ENCODE results near the gene MRGPRF.

Gene MRGPRF

GRCh38 chr11:69018924-69019323 lies 5.9 kb upstream of the MRGPRF start:
- no peak for DNase-seq

- no peak for DNase-seq
These were observed 4.9 kb upstream of the MRGPRF start for GRCh38 chr11:69017951-69018350.

- DNase-seq, result no peak
These were observed 2.0 kb upstream of the MRGPRF start for GRCh38 chr11:69014898-69015549.

- DNase-seq, result no peak
These were observed 1.2 kb upstream of the MRGPRF start for GRCh38 chr11:69014084-69014851.

- DNase-seq, result no peak
These were observed 696 bp downstream of the MRGPRF start for GRCh38 chr11:69012092-69013008.

GRCh38 chr11:69011624-69012091 lies 1.4 kb downstream of the MRGPRF start:
- DNase-seq, result no peak

- DNase-seq, result no peak
These were observed 2.0 kb downstream of the MRGPRF start for GRCh38 chr11:69010964-69011623.

- DNase-seq, result no peak
These were observed 2.6 kb downstream of the MRGPRF start for GRCh38 chr11:69010361-69010891.

GRCh38 chr11:69009441-69010211 lies 3.4 kb downstream of the MRGPRF start:
- no peak for DNase-seq

GRCh38 chr11:69008737-69009440 lies 4.2 kb downstream of the MRGPRF start:
- no peak for DNase-seq

GRCh38 chr11:69007975-69008381 lies 5.1 kb downstream of the MRGPRF start:
- DNase-seq, result peak; percentile 90

GRCh38 chr11:69006816-69007215 lies 6.2 kb downstream of the MRGPRF start:
- DNase-seq, result no peak

GRCh38 chr11:69005631-69006368 lies 7.2 kb downstream of the MRGPRF start:
- no peak for DNase-seq

- no peak for DNase-seq
These were observed 7.8 kb downstream of the MRGPRF start for GRCh38 chr11:69005183-69005630.

- DNase-seq, result no peak
These were observed 8.4 kb downstream of the MRGPRF start for GRCh38 chr11:69004411-69005182.

GRCh38 chr11:69003866-69004367 lies 9.1 kb downstream of the MRGPRF start:
- no peak for DNase-seq

- DNase-seq, result no peak
These were observed 9.7 kb downstream of the MRGPRF start for GRCh38 chr11:69003301-69003865.

- DNase-seq, result no peak
These were observed 10.3 kb downstream of the MRGPRF start for GRCh38 chr11:69002570-69003231.

All from NCI-H345 (cell line).